ENCODE results near the gene COX7A2.
A peak's percentile ranks its signal among the peaks of the same experiment; 100 is the strongest.

The COX7A2 gene

DNA sequence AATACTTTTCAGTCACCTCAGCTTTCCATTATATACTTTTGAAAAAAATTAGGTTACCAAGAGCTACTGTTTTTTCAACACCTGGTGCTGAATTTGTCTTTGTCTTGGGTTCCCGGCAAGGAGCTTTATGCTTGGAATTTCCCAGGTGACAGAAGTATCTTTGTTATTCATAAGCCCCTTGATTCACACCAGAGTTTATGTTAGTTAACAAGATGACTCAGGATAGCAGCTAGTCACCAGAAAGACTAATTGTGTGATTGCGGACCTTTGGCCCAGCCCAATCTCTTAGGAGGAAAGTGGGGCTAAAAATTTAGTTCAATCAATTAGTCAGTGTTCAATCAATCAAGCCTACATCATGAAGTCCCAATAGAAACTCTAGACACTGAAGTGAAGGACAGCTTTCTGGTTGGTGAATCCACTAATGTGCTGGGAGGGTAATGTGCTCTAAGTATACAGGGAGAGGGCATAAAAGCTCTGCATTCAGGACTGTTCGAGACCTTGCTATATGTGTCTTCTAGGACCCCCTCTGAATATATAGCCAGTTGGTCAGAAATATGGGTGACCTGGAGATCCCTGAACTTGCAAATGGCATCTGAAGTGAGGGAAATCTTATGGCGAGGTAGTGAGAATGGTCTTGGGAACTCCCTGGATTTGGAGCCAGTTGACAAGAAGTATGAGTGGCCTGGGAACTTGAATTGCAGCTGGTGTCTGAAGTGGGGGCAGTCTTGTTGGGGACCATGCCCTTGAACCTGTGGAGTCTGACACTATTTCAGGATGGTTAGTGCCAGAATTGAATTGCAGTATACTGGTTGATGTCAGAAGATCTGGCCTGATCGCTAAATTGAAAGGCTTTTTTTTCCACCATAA lies 24.8 kb upstream of the COX7A2 start:
- Mint-ChIP-seq H3K27me3 (ENCODE audit: low read depth) (no peaks in the 10 kb centered on the region), H3K4me1 (peaks cover 11% of the 10 kb centered on the region), H3K9me3 (no peaks in the 10 kb centered on the region), H3K27ac (no peak overlapping the region), H3K4me3 (no peak overlapping the region), H3K36me3 (ENCODE audit: low read depth) (peaks cover 29% of the 10 kb centered on the region)
- TF ChIP-seq, protein P1, sequence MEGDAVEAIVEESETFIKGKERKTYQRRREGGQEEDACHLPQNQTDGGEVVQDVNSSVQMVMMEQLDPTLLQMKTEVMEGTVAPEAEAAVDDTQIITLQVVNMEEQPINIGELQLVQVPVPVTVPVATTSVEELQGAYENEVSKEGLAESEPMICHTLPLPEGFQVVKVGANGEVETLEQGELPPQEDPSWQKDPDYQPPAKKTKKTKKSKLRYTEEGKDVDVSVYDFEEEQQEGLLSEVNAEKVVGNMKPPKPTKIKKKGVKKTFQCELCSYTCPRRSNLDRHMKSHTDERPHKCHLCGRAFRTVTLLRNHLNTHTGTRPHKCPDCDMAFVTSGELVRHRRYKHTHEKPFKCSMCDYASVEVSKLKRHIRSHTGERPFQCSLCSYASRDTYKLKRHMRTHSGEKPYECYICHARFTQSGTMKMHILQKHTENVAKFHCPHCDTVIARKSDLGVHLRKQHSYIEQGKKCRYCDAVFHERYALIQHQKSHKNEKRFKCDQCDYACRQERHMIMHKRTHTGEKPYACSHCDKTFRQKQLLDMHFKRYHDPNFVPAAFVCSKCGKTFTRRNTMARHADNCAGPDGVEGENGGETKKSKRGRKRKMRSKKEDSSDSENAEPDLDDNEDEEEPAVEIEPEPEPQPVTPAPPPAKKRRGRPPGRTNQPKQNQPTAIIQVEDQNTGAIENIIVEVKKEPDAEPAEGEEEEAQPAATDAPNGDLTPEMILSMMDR (IDR thresholded peaks at IDR 0.05; ENCODE audit: unreplicated experiment in 3 of 3), result no peak

DNA sequence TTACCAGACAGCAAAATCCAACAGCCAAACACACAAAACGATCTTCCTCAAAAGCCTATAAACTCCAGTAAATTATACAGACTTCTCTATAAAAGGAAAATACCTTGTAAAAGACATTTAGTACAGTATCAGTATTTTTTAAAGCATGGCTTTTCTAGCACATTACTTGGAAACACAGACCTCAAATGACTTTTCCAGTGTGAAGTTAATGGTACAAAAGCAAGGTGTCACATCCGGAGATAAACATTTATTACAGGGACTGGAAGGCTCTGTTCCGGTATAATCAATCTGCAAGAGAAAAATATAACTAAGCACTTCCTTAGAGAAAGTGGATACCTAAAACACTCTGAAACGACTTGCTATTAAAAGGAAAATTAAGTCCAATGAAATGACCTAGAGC lies 23.9 kb upstream of the COX7A2 start:
- no peaks in the 10 kb centered on the region for H3K27me3 Mint-ChIP-seq (ENCODE audit: low read depth)
- no peaks in the 10 kb centered on the region for H3K9me3 Mint-ChIP-seq
- H3K27ac Mint-ChIP-seq, result no peak overlapping the region
- H3K36me3 Mint-ChIP-seq (ENCODE audit: low read depth), result peaks cover 31% of the 10 kb centered on the region
- TF ChIP-seq, protein P1 (IDR thresholded peaks at IDR 0.05; ENCODE audit: unreplicated experiment in 3 of 3), result no peak
- no peak overlapping the region for H3K4me3 Mint-ChIP-seq
- H3K4me1 Mint-ChIP-seq, result peaks cover 11% of the 10 kb centered on the region

DNA sequence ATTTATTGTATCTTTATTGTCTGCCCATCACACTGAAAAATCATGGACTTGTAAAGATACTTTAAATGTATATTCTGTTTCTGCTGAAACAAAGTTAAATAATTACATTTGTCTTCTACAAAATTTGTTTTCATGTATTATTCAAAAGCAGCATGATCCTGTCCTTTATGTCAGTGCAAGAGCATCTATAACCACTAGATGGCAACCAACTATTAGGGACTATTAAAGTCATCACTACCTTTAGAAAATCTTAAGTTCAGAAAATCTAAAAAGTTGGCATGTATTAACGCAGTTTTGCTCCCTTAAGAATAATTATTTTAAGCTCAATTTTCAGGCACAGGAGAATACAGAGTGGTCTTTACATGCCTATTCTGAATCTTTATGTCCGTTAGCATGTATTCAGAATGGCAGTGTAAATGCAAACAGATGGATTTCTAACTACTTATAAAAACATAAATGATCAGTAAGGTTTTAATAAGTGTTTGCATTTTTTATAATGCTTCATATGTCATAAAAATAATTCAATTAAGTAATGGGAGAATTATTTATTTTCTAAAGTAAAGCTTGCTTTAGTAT lies 23.2 kb upstream of the COX7A2 start:
- H3K27me3 Mint-ChIP-seq (ENCODE audit: low read depth), result no peaks in the 10 kb centered on the region
- H3K36me3 Mint-ChIP-seq (ENCODE audit: low read depth), result peaks cover 25% of the 10 kb centered on the region
- TF ChIP-seq, protein P1 (IDR thresholded peaks at IDR 0.05; ENCODE audit: unreplicated experiment in 3 of 3), result peak; percentile 74 to 81 (median 75)
- H3K4me3 Mint-ChIP-seq, result no peak overlapping the region
- H3K27ac Mint-ChIP-seq, result no peak overlapping the region
- no peaks in the 10 kb centered on the region for H3K9me3 Mint-ChIP-seq
- H3K4me1 Mint-ChIP-seq, result peaks cover 11% of the 10 kb centered on the region

DNA sequence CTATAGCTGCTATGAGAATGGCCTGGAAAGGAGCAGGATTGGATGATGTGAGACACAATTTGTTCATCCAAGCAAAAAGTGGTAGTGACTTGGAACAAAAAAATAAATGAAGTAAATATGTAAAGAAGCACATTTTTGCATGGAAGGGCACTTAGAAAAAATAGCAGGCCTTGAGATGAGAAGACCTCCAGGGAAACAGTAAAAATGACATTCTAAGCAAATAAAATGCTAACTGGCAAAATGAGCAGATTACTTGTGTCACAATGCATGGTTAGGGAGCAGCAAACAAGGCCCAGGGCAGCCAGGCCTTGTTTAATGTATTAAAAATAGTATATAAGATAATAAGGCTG lies 19.8 kb upstream of the COX7A2 start:
- peaks cover 11% of the 10 kb centered on the region for H3K4me1 Mint-ChIP-seq
- H3K27ac Mint-ChIP-seq, result no peak overlapping the region
- TF ChIP-seq, protein P1 (IDR thresholded peaks at IDR 0.05; ENCODE audit: unreplicated experiment in 3 of 3), result no peak
- no peaks in the 10 kb centered on the region for H3K27me3 Mint-ChIP-seq (ENCODE audit: low read depth)
- no peaks in the 10 kb centered on the region for H3K9me3 Mint-ChIP-seq
- peaks cover 21% of the 10 kb centered on the region for H3K36me3 Mint-ChIP-seq (ENCODE audit: low read depth)
- H3K4me3 Mint-ChIP-seq, result no peak overlapping the region

DNA sequence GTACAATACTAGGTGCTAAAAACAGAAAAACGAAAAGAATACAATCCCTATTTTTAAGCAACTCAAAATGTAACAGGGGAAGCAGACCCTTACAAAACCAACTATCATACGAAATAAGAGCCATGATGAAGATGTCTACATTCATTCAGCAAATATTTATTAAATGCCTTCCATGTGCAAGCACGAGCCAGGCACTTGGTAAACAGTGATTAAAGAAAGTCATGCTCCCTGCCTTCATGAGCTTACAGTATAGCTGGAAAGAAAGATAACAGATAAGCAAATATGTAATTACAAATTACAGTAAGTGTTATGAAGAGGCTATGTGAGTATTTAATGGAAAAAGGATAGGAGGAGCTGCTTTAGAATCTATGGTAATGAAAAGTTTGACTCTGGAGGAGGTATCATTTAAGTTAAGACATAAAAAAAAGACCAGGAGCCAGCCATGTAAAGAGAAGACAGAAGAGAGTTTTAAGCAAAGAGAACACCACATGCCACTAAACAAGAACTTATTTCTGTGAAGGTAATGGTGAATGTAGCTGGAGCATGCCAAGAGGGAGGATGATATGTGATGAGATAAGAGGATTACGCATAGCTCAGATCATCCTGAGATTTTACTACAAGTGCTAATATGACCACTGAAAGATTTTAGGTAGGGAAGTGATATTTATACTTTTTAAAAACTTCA lies 19.3 kb upstream of the COX7A2 start:
- TF ChIP-seq, protein P1 (IDR thresholded peaks at IDR 0.05; ENCODE audit: unreplicated experiment in 3 of 3), result no peak
- no peaks in the 10 kb centered on the region for H3K9me3 Mint-ChIP-seq
- H3K4me1 Mint-ChIP-seq, result peaks cover 11% of the 10 kb centered on the region
- H3K36me3 Mint-ChIP-seq (ENCODE audit: low read depth), result peaks cover 24% of the 10 kb centered on the region
- no peaks in the 10 kb centered on the region for H3K27me3 Mint-ChIP-seq (ENCODE audit: low read depth)
- H3K4me3 Mint-ChIP-seq, result no peak overlapping the region
- no peak overlapping the region for H3K27ac Mint-ChIP-seq
